22Rv1 (cell line): ENCODE data around the gene BABAM2.

ENCODE experiments used
- ZFX ChIP-seq: fragments of 450-650 bp; IDR thresholded peaks from 2 replicates; pipeline ENCODE4 v1.6.1; 2017; ENCODE audit warnings: antibody characterized with exemption, borderline replicate concordance
- TF ChIP-seq, protein P1 (sequence below): fragments of 450-650 bp; IDR thresholded peaks from 2 replicates; pipeline ENCODE4 v1.5.1; 2017; ENCODE audit warnings: mild to moderate bottlenecking

DNA sequence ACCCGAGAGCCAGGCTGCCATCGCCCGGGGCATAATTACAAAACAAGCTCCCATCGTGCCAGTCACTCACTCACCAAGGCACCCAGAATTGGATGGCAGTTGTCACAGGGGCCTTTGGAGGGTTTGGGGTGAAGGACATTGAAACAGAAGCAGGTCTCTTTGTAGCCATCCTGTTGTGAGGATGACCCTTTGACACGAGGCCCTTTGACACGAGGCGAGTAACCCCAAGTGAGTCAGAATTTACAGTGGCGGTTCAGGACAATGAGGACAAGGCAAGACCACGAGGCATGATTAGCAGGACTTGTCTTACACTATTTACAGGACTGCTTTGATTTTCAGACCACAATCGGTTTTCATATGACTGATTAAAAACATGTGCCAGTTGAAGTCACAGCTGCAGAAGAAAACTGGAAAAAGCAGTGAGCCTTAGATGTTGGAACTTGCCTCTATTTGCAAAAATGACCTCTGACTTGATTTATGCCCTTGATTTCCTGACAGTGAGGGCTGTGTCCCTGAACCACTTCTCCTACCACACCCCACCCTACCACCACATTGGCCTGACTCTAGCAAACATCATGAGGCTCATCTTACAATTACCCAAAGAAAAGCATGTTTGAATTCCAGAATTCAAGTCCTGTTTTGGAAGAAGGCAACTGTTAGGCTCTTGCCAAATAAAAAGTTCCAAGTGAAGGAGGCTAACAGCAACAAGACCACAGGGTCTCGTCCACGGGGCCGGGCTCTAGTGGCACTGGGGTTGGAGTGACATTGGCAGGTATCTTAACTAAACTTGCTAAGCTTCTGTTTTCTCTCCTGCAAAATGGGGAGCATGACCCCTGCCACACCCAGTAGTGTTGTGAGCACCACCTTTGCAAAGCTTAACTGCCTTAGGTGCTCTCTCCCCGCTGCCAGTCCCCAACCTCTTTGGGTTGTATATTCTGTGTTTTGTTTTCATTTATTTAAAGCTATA, 437.7 kb downstream of the BABAM2 start:
- TF ChIP-seq, protein P1, sequence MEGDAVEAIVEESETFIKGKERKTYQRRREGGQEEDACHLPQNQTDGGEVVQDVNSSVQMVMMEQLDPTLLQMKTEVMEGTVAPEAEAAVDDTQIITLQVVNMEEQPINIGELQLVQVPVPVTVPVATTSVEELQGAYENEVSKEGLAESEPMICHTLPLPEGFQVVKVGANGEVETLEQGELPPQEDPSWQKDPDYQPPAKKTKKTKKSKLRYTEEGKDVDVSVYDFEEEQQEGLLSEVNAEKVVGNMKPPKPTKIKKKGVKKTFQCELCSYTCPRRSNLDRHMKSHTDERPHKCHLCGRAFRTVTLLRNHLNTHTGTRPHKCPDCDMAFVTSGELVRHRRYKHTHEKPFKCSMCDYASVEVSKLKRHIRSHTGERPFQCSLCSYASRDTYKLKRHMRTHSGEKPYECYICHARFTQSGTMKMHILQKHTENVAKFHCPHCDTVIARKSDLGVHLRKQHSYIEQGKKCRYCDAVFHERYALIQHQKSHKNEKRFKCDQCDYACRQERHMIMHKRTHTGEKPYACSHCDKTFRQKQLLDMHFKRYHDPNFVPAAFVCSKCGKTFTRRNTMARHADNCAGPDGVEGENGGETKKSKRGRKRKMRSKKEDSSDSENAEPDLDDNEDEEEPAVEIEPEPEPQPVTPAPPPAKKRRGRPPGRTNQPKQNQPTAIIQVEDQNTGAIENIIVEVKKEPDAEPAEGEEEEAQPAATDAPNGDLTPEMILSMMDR = no peak
- no peak for TF ChIP-seq ZFX
